Fibroblast of gingiva (primary cell): ENCODE results near the gene PP2D1.
A peak's percentile ranks its signal among the peaks of the same experiment; 100 is the strongest.
"Not testable (repeated sequence)": the region's sequence is repeated elsewhere in the genome, so short reads cannot be mapped to it uniquely, and the experiment has no call there.

Source experiments
- DNase-seq: peaks from one replicate; pipeline ENCODE4 v3.0.0-alpha.2; 2011; ENCODE audit warnings: low read depth

Gene PP2D1

GRCh38 chr3:20040548-20041196, 28.6 kb upstream of the PP2D1 start:
- DNase-seq = peak; percentile 80

GRCh38 chr3:20039765-20040547, 27.9 kb upstream of the PP2D1 start, which contains the start of gene KAT2B:
Gene KAT2B, plus strand, starts transcription at chr3:20040446. Its CDS starts 32 bp downstream, at chr3:20040478.
- peak; percentile 60 for DNase-seq

- DNase-seq = no peak
These were observed 27.4 kb upstream of the PP2D1 start for GRCh38 chr3:20039466-20039764.

- no peak for DNase-seq
These were observed 26.8 kb upstream of the PP2D1 start for GRCh38 chr3:20038699-20039465.

GRCh38 chr3:20037255-20037996, 25.4 kb upstream of the PP2D1 start:
- DNase-seq = no peak

GRCh38 chr3:20035019-20035418, 23.0 kb upstream of the PP2D1 start:
- no peak for DNase-seq

GRCh38 chr3:20031939-20032338, 19.9 kb upstream of the PP2D1 start:
- DNase-seq = not testable (repeated sequence)

GRCh38 chr3:20028905-20029331, 16.9 kb upstream of the PP2D1 start:
- no peak for DNase-seq

- no peak for DNase-seq
These were observed 15.1 kb upstream of the PP2D1 start for GRCh38 chr3:20027136-20027535.

GRCh38 chr3:20023623-20024405, 11.8 kb upstream of the PP2D1 start:
- DNase-seq = no peak

- DNase-seq = no peak
These were observed 11.0 kb upstream of the PP2D1 start for GRCh38 chr3:20022954-20023622.

- DNase-seq = not testable (repeated sequence)
These were observed 4.0 kb upstream of the PP2D1 start for GRCh38 chr3:20016076-20016475.

- DNase-seq = no peak
These were observed 3.5 kb upstream of the PP2D1 start for GRCh38 chr3:20015525-20015924.

GRCh38 chr3:20013396-20013795, 1.3 kb upstream of the PP2D1 start:
- no peak for DNase-seq

GRCh38 chr3:20008646-20009045, 3.4 kb downstream of the PP2D1 start:
- DNase-seq = no peak

GRCh38 chr3:20007960-20008359, 4.1 kb downstream of the PP2D1 start:
- DNase-seq = no peak

- no peak for DNase-seq
These were observed 10.1 kb downstream of the PP2D1 start for GRCh38 chr3:20001932-20002331.

- no peak for DNase-seq
These were observed 14.6 kb downstream of the PP2D1 start for GRCh38 chr3:19997502-19997901.

- DNase-seq = no peak
These were observed 17.3 kb downstream of the PP2D1 start for GRCh38 chr3:19994796-19995195.

GRCh38 chr3:19988904-19989303, 23.2 kb downstream of the PP2D1 start:
- not testable (repeated sequence) for DNase-seq

GRCh38 chr3:19972054-19972453, 40.0 kb downstream of the PP2D1 start:
- DNase-seq = peak; percentile 28
